Measurements from ENCODE around the gene GFI1B. TPM values are rescaled to one million over a fixed set of nuclear protein-coding genes. Genes with fewer than 3 reads are reported as not detected.
A peak's percentile ranks its signal among the peaks of the same experiment; 100 is the strongest.

GFI1B gene
- total RNA-seq, 1 donor from 2014 or later = not detected

DNA sequence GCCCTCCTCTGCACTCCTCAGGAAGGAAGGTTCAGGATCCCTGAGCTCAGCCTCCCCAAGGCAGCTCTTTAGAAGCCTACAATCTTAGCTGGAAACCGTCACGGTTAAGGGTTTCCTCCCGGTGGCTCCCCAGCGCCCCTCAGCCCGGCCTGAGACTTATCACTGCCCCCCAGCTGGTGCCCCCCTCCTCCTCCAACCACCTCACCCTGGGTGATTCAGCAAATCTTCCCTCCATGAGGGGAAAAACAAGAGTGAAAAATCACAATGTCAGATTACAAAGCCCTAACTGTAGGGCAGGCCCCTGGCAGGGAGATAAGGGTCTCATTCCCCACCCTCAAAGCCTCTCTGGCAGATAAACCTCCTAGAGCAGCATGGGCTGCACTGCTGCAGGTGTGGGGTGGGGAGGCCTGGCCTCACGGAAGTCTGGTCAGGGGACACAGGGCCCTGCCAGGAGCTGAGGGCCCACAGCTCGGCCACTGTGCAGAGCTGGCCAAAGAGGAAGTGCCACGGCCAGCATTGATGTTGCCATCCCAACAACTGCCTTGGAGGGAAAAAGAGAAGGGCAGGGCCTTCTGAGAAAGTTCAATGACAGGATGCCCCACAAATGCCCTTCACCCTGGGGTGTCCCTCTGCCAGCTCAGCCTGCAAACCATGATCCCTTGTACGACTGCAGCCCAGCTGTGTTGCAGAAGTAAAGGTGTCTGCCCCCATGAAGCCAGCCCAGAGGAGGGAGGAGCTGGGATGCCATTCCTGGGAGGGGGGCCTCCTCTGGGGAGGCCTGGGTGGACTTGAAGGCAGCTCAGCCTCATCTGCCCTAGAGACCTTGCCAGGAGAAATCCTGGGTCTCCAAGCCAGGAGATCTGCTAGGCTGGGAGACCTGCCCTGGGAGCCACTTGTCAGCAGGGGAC, 25.9 kb downstream of the GFI1B start:
- no peak overlapping the region for H3K9ac ChIP-seq
- peak overlapping the region; percentile 51 for H3K4me3 Mint-ChIP-seq
- peak overlapping the region; percentile 49 for H3K4me2 ChIP-seq
- no peak overlapping the region for H3K4me3 ChIP-seq
- H3K79me2 ChIP-seq (ENCODE audit: low read depth) = no peaks in the 10 kb centered on the region
- peaks cover 23% of the 10 kb centered on the region for H3K4me1 ChIP-seq
- peaks cover 7% of the 10 kb centered on the region for H3F3A ChIP-seq (ENCODE audit: low read depth)
- peaks cover 63% of the 10 kb centered on the region for H3K27me3 ChIP-seq
- peaks cover 13% of the 10 kb centered on the region for H3K4me1 Mint-ChIP-seq
- H3K36me3 Mint-ChIP-seq = no peaks in the 10 kb centered on the region
- no peaks in the 10 kb centered on the region for H3K36me3 ChIP-seq
- H3K9me3 Mint-ChIP-seq = peaks cover 3% of the 10 kb centered on the region
- no peak overlapping the region for H3K27ac ChIP-seq
- H4K20me1 ChIP-seq (ENCODE audit: low read depth) = no peaks in the 10 kb centered on the region
- no peaks in the 10 kb centered on the region for H3K9me3 ChIP-seq (ENCODE audit: low read depth)
- H3K27me3 Mint-ChIP-seq (ENCODE audit: insufficient read depth, low read depth) = peaks cover 19% of the 10 kb centered on the region
- no peak overlapping the region for H3K27ac Mint-ChIP-seq
- TF ChIP-seq EZH2phosphoT487 (IDR thresholded peaks at IDR 0.05) = no peak
- TF ChIP-seq, protein P1, sequence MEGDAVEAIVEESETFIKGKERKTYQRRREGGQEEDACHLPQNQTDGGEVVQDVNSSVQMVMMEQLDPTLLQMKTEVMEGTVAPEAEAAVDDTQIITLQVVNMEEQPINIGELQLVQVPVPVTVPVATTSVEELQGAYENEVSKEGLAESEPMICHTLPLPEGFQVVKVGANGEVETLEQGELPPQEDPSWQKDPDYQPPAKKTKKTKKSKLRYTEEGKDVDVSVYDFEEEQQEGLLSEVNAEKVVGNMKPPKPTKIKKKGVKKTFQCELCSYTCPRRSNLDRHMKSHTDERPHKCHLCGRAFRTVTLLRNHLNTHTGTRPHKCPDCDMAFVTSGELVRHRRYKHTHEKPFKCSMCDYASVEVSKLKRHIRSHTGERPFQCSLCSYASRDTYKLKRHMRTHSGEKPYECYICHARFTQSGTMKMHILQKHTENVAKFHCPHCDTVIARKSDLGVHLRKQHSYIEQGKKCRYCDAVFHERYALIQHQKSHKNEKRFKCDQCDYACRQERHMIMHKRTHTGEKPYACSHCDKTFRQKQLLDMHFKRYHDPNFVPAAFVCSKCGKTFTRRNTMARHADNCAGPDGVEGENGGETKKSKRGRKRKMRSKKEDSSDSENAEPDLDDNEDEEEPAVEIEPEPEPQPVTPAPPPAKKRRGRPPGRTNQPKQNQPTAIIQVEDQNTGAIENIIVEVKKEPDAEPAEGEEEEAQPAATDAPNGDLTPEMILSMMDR (IDR thresholded peaks at IDR 0.05) = no peak
- TF ChIP-seq EZH2 (IDR thresholded peaks at IDR 0.05) = no peak
- no peak for DNase-seq (ENCODE audit: low spot score)
- no peak overlapping the region for H2AFZ ChIP-seq (replicated peaks)

DNA sequence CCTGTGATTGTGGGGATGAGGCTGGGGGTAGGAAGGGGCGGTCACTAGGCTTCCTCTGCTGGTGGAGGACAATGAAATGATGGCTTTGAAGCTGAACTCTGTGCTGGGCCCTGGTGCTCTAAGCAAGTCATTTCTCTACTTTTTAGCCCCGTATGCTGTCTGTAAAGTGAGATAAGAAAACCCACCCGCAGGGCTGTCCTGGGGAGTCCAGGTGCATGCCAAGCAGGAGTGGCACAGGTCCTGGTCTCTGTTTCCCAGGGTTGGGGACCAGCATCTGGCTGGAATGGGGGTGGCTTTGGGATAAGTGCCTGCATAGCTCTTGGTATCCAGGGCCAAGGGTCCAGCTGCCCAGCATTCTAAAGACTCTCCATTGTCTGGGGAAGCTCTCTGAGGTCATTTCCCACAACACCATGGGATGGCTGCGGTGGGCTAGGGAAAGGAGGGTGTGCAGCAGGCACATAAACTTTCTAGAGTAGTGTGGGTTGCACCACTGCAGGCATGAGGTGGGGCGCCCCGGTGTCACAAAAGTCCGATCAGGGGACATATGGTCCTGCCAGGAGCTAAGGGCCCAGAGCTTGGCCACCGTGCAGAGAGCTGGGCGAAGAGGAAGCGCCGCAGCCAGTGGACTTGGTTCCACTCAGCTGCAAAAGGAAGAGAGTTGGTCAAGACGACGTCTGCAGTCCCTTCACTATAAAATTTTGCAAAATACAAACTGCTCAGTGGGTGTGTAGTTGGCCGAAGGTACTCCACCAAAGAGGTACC, 26.7 kb downstream of the GFI1B start:
- H3K36me3 Mint-ChIP-seq = no peaks in the 10 kb centered on the region
- no peak overlapping the region for H3K27ac Mint-ChIP-seq
- H3K9me3 Mint-ChIP-seq = peaks cover 3% of the 10 kb centered on the region
- peaks cover 19% of the 10 kb centered on the region for H3K27me3 Mint-ChIP-seq (ENCODE audit: insufficient read depth, low read depth)
- no peak overlapping the region for H3K4me2 ChIP-seq
- H3K4me1 ChIP-seq = peaks cover 23% of the 10 kb centered on the region
- H3F3A ChIP-seq (ENCODE audit: low read depth) = peaks cover 7% of the 10 kb centered on the region
- no peaks in the 10 kb centered on the region for H3K36me3 ChIP-seq
- no peak overlapping the region for H3K27ac ChIP-seq
- peaks cover 66% of the 10 kb centered on the region for H3K27me3 ChIP-seq
- H2AFZ ChIP-seq (replicated peaks) = no peak overlapping the region
- no peak for DNase-seq (ENCODE audit: low spot score)
- H3K4me1 Mint-ChIP-seq = peaks cover 13% of the 10 kb centered on the region
- no peak overlapping the region for H3K4me3 ChIP-seq
- H3K9ac ChIP-seq = no peak overlapping the region
- H3K9me3 ChIP-seq (ENCODE audit: low read depth) = no peaks in the 10 kb centered on the region
- TF ChIP-seq, protein P1 (IDR thresholded peaks at IDR 0.05) = no peak
- TF ChIP-seq EZH2 (IDR thresholded peaks at IDR 0.05) (no peak), EZH2phosphoT487 (IDR thresholded peaks at IDR 0.05) (no peak)
- no peaks in the 10 kb centered on the region for H3K79me2 ChIP-seq (ENCODE audit: low read depth)
- no peak overlapping the region for H3K4me3 Mint-ChIP-seq
- H4K20me1 ChIP-seq (ENCODE audit: low read depth) = no peaks in the 10 kb centered on the region

DNA sequence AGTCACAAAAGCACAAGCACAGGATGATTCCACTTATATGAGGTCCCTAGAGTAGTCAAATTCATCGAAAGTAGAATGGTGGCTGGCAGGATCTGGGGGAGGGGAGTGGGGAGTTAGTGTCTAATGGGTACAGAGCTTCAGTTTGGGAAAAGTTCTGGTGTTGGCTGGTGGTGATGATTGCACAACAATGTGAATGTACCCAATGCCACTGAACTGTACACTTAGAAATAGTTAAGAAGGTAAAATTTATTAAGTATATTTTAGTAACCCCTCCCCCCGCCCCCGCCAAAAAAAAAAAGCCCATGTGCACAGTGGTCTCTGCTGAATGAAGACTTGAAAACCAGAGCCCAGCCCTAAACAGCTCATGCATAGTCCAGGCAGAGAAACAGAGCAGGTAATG, 27.5 kb downstream of the GFI1B start:
- Histone ChIP-seq H3K27me3 (peaks cover 66% of the 10 kb centered on the region), H3K79me2 (ENCODE audit: low read depth) (no peaks in the 10 kb centered on the region), H3K4me1 (peaks cover 23% of the 10 kb centered on the region), H2AFZ (replicated peaks) (no peak overlapping the region), H4K20me1 (ENCODE audit: low read depth) (no peaks in the 10 kb centered on the region), H3K9ac (no peak overlapping the region), H3K27ac (no peak overlapping the region), H3K4me3 (no peak overlapping the region), H3F3A (ENCODE audit: low read depth) (peaks cover 2% of the 10 kb centered on the region), H3K9me3 (ENCODE audit: low read depth) (no peaks in the 10 kb centered on the region), H3K36me3 (no peaks in the 10 kb centered on the region), H3K4me2 (no peak overlapping the region)
- Mint-ChIP-seq H3K27me3 (ENCODE audit: insufficient read depth, low read depth) (peaks cover 17% of the 10 kb centered on the region), H3K4me1 (peaks cover 13% of the 10 kb centered on the region), H3K36me3 (no peaks in the 10 kb centered on the region), H3K4me3 (no peak overlapping the region), H3K27ac (no peak overlapping the region), H3K9me3 (peaks cover 3% of the 10 kb centered on the region)
- TF ChIP-seq EZH2phosphoT487 (IDR thresholded peaks at IDR 0.05) = no peak
- no peak for TF ChIP-seq EZH2 (IDR thresholded peaks at IDR 0.05)
- TF ChIP-seq, protein P1 (IDR thresholded peaks at IDR 0.05) = no peak
- DNase-seq (ENCODE audit: low spot score) = no peak

Measured in neural progenitor cell (in vitro differentiated cells).